OCI-LY3 (cell line): Measurements from ENCODE around the gene ZFAND3.

Experiments used
- H2AFZ ChIP-seq: fragments of 200-600, 300-600 bp; shearing (Covaris generic); 2 replicates; pipeline ENCODE4 v1.6.0; 2014; ENCODE audit warnings: antibody characterized with exemption, low read depth, low read length
- H3K27ac ChIP-seq: fragments of 200-600, 300-600 bp; sonication (generic); 2 replicates; pipeline ENCODE4 v1.5.1; 2014; ENCODE audit warnings: mild to moderate bottlenecking, low read length, moderate library complexity, mixed read lengths
- H3K27me3 ChIP-seq: fragments of 200-600, 300-600 bp; sonication (generic); 2 replicates; pipeline ENCODE4 v1.6.1; 2014; ENCODE audit warnings: low read depth, low read length, mixed read lengths
- H3K36me3 ChIP-seq: fragments of 200-600, 300-600 bp; sonication (generic); replicated peaks from 2 replicates; pipeline ENCODE3; 2014; ENCODE audit warnings: low read depth, low read length, mixed read lengths
- H3K4me1 ChIP-seq: fragments of 300-600, 200-600 bp; sonication (generic); 2 replicates; pipeline ENCODE4 v1.6.1; 2014; ENCODE audit warnings: low read length, mixed read lengths
- H3K4me2 ChIP-seq: fragments of 200-600, 300-600 bp; sonication (generic); 2 replicates; pipeline ENCODE4 v1.6.1; 2014; ENCODE audit warnings: low read length, mixed read lengths
- H3K4me3 ChIP-seq: fragments of 300-600, 200-600 bp; sonication (generic); 2 replicates; pipeline ENCODE4 v1.5.1; 2014; ENCODE audit warnings: antibody characterized with exemption, mild to moderate bottlenecking, low read length, moderate library complexity
- H3K79me2 ChIP-seq: fragments of 300-600, 200-600 bp; shearing (Covaris generic); 2 replicates; pipeline ENCODE4 v1.6.1; 2014; ENCODE audit warnings: mild to moderate bottlenecking, low read length, mixed read lengths
- H3K9ac ChIP-seq: fragments of 300-600, 200-600 bp; shearing (Covaris generic); 2 replicates; pipeline ENCODE4 v1.6.0; 2014; ENCODE audit warnings: mild to moderate bottlenecking, low read length, moderate library complexity
- H3K9me3 ChIP-seq: fragments of 200-600, 300-600 bp; shearing (Covaris generic); 2 replicates; pipeline ENCODE4 v1.6.1; 2014; ENCODE audit warnings: low read length, mixed read lengths; ENCODE audit not compliant: insufficient read depth
- H4K20me1 ChIP-seq: fragments of 200-600, 300-600 bp; sonication (generic); 2 replicates; pipeline ENCODE4 v1.6.1; 2016; ENCODE audit warnings: low read length, mixed read lengths; ENCODE audit not compliant: insufficient read depth
- EZH2phosphoT487 ChIP-seq: fragments of 200-600 bp; shearing (Covaris generic); IDR thresholded peaks from 2 replicates; pipeline ENCODE4 v1.6.1; 2018; ENCODE audit warnings: antibody characterized with exemption, mixed run types, low read depth
- TF ChIP-seq, protein P1 (sequence below): fragments of 200-600, 300-600 bp; sonication (generic); IDR thresholded peaks from 2 replicates; pipeline ENCODE4 v1.5.1; 2014; ENCODE audit warnings: antibody characterized with exemption, low read length, low read depth

The ZFAND3 gene

DNA sequence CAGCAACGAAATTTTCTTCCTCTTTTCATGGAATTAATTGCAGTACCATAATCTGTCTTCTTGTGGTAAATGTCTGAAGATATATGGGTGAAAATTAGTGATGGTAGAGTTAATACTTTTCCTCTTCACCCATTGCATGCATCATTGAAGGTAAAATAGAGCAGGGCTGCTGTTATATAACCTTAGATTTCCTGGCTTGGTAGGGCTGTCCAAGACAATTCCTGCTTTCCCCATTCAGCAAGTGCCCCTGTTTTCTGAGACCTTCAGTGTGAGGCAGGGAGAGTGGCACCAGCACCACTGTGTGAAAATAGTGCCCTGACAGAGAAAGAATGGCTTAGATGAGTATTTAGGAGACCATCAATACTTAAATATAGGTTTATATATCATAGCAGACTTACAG lies 202.0 kb downstream of the ZFAND3 start:
- no peak overlapping the region for H3K4me3 ChIP-seq
- H3K4me2 ChIP-seq, result no peak overlapping the region
- H4K20me1 ChIP-seq, result peaks cover 26% of the 10 kb centered on the region
- peaks cover 3% of the 10 kb centered on the region for H3K36me3 ChIP-seq
- no peak for TF ChIP-seq EZH2phosphoT487
- TF ChIP-seq, protein P1, sequence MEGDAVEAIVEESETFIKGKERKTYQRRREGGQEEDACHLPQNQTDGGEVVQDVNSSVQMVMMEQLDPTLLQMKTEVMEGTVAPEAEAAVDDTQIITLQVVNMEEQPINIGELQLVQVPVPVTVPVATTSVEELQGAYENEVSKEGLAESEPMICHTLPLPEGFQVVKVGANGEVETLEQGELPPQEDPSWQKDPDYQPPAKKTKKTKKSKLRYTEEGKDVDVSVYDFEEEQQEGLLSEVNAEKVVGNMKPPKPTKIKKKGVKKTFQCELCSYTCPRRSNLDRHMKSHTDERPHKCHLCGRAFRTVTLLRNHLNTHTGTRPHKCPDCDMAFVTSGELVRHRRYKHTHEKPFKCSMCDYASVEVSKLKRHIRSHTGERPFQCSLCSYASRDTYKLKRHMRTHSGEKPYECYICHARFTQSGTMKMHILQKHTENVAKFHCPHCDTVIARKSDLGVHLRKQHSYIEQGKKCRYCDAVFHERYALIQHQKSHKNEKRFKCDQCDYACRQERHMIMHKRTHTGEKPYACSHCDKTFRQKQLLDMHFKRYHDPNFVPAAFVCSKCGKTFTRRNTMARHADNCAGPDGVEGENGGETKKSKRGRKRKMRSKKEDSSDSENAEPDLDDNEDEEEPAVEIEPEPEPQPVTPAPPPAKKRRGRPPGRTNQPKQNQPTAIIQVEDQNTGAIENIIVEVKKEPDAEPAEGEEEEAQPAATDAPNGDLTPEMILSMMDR, result no peak
- 0 out of 2 replicates have a peak, but pooled peaks cover 3% of the 10 kb centered on the region for H3K9me3 ChIP-seq
- H3K27me3 ChIP-seq, result no peaks in the 10 kb centered on the region
- H3K9ac ChIP-seq, result no peak overlapping the region
- no peak overlapping the region for H3K27ac ChIP-seq
- 0 out of 2 replicates have a peak, but pooled peaks cover 5% of the 10 kb centered on the region for H3K79me2 ChIP-seq
- H3K4me1 ChIP-seq, result peaks cover 8% of the 10 kb centered on the region
- H2AFZ ChIP-seq, result no peak overlapping the region

DNA sequence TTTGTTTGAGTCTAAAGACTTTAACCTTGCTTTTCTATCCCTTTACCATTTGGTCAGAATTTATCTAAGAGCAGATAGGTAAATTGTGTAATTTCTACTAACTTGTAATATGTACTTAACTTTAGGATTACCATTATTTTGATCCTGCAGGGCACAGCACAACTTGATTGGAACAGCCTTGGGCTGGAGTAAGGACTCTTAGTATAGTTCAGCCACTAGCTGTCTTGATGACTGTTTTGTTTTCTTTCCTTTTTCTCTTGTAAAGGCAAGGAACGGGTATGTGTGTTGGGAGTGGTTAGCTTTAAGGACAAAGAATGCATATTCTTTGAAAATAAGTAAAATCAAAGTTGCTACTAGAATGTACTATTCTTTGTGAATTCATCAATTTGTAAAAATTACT lies 203.2 kb downstream of the ZFAND3 start:
- no peak overlapping the region for H3K4me3 ChIP-seq
- 0 out of 2 replicates have a peak, but pooled peaks cover 3% of the 10 kb centered on the region for H3K9me3 ChIP-seq
- H3K4me1 ChIP-seq, result peaks cover 6% of the 10 kb centered on the region
- H2AFZ ChIP-seq, result no peak overlapping the region
- H3K4me2 ChIP-seq, result no peak overlapping the region
- H4K20me1 ChIP-seq, result peaks cover 23% of the 10 kb centered on the region
- H3K27ac ChIP-seq, result no peak overlapping the region
- TF ChIP-seq EZH2phosphoT487, result no peak
- TF ChIP-seq, protein P1, result no peak
- H3K79me2 ChIP-seq, result no peaks in the 10 kb centered on the region
- H3K27me3 ChIP-seq, result no peaks in the 10 kb centered on the region
- peaks cover 3% of the 10 kb centered on the region for H3K36me3 ChIP-seq
- no peak overlapping the region for H3K9ac ChIP-seq

DNA sequence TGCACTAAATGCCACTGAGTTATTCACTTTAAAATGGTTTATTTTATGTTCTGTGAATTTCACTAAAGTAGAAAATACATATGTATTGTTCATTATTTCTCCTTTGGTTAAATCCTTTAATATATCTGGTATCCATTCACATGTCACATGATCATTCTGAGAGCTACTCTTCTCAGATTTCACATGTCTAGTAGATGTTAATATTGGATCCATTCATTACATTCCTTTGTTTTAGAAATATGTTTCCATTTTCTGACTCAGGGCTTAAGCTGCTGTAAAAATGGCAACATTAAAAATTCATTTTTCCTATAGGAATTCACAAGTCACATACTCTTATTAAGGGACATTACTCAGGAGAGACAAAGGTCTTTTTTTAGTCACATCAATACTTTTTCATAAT lies 205.4 kb downstream of the ZFAND3 start:
- no peak overlapping the region for H2AFZ ChIP-seq
- H3K4me2 ChIP-seq, result no peak overlapping the region
- no peak for TF ChIP-seq EZH2phosphoT487
- TF ChIP-seq, protein P1, result no peak
- H4K20me1 ChIP-seq, result peaks cover 36% of the 10 kb centered on the region
- 0 out of 2 replicates have a peak, but pooled peaks cover 3% of the 10 kb centered on the region for H3K9me3 ChIP-seq
- H3K27me3 ChIP-seq, result no peaks in the 10 kb centered on the region
- H3K36me3 ChIP-seq, result peaks cover 3% of the 10 kb centered on the region
- no peak overlapping the region for H3K4me3 ChIP-seq
- peaks cover 10% of the 10 kb centered on the region; the same call in 1 of the 2 replicates for H3K79me2 ChIP-seq
- no peak overlapping the region for H3K9ac ChIP-seq
- no peak overlapping the region for H3K27ac ChIP-seq
- peaks cover 26% of the 10 kb centered on the region for H3K4me1 ChIP-seq

DNA sequence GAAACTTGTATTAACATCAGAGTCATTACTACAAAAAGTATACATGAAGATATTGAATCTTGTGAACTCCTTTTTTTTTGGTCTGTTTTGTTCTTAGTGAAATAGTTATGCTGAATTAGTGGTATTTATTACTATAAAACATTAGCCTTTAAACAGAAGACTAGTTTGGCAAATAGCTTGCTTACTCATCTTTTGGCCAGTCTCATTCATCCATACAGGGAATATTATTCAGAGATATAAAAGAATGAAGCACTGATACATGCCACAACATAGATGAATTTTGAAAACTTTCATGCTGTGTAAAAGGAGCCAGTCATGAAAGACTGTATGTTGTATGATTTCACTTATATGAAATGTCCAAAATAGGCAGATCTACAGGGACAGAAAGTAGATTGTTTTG lies 205.9 kb downstream of the ZFAND3 start:
- peaks cover 26% of the 10 kb centered on the region for H3K4me1 ChIP-seq
- no peak overlapping the region for H3K4me2 ChIP-seq
- no peak overlapping the region for H3K27ac ChIP-seq
- H3K9me3 ChIP-seq, result 0 out of 2 replicates have a peak, but pooled peaks cover 3% of the 10 kb centered on the region
- H2AFZ ChIP-seq, result no peak overlapping the region
- H3K79me2 ChIP-seq, result peaks cover 15% of the 10 kb centered on the region; the same call in 1 of the 2 replicates
- TF ChIP-seq, protein P1, result no peak
- TF ChIP-seq EZH2phosphoT487, result no peak
- no peaks in the 10 kb centered on the region for H3K27me3 ChIP-seq
- H3K36me3 ChIP-seq, result peaks cover 6% of the 10 kb centered on the region
- no peak overlapping the region for H3K4me3 ChIP-seq
- no peak overlapping the region for H3K9ac ChIP-seq
- peaks cover 36% of the 10 kb centered on the region for H4K20me1 ChIP-seq
